HG03060 (cell line): ENCODE data around the gene TKTL1.

Experiments
- ATAC-seq: cut with Tn5 transposase; IDR thresholded peaks from one replicate; pipeline ENCODE4 v1.9.1; 2021; ENCODE audit warnings: low read depth, moderate number of reproducible peaks; ENCODE audit not compliant: unreplicated experiment

TKTL1 gene

GRCh38 chrX:154358829-154359228, 63.2 kb downstream of the TKTL1 start:
- ATAC-seq, result no peak

GRCh38 chrX:154359362-154360154, 64.0 kb downstream of the TKTL1 start:
- no peak for ATAC-seq

- no peak for ATAC-seq
Observed at GRCh38 chrX:154360155-154360713, 64.6 kb downstream of the TKTL1 start.

- no peak for ATAC-seq
Observed at GRCh38 chrX:154362085-154362742, 66.6 kb downstream of the TKTL1 start.

GRCh38 chrX:154363706-154364439, 68.3 kb downstream of the TKTL1 start:
- no peak for ATAC-seq

- ATAC-seq, result no peak
Observed at GRCh38 chrX:154365052-154365600, 69.5 kb downstream of the TKTL1 start.

GRCh38 chrX:154365997-154366665, 70.5 kb downstream of the TKTL1 start:
- no peak for ATAC-seq

- no peak for ATAC-seq
Observed at GRCh38 chrX:154366666-154367055, 71.1 kb downstream of the TKTL1 start.

- ATAC-seq, result no peak
Observed at GRCh38 chrX:154367474-154368308, 72.1 kb downstream of the TKTL1 start.

- no peak for ATAC-seq
Observed at GRCh38 chrX:154368630-154369448, 73.2 kb downstream of the TKTL1 start.

- no peak for ATAC-seq
Observed at GRCh38 chrX:154369449-154370299, 74.1 kb downstream of the TKTL1 start.

- no peak for ATAC-seq
Observed at GRCh38 chrX:154370300-154371016, 74.9 kb downstream of the TKTL1 start.

GRCh38 chrX:154371017-154371788, 75.6 kb downstream of the TKTL1 start:
- ATAC-seq, result no peak

GRCh38 chrX:154371789-154372300, 76.2 kb downstream of the TKTL1 start:
- no peak for ATAC-seq

GRCh38 chrX:154372612-154373022, 77.0 kb downstream of the TKTL1 start:
- no peak for ATAC-seq
